Activated naive CD4-positive, alpha-beta T cell treated with anti-CD3 and anti-CD28 coated beads for 36 hours (primary cell): ENCODE data around the gene RGS7BP. TPM values are rescaled to one million over a fixed set of nuclear protein-coding genes. Genes with fewer than 3 reads are reported as not detected.

Experiments
- CTCF ChIA-PET: fragments of 350-600 bp; sonication (Branson Sonifier 250); formaldehyde crosslinking; loops from one replicate; lab custom pipeline; 2021; ENCODE audit warnings: antibody characterized with exemption; lab: Charles Lee
- DNase-seq: peaks from one replicate; pipeline ENCODE4 v3.0.0-alpha.2; 2020
- H3K27ac Mint-ChIP-seq: one replicate; pipeline ENCODE4 v1.8.0; 2021; ENCODE audit warnings: mild to moderate bottlenecking, mixed read lengths
- H3K27me3 Mint-ChIP-seq: one replicate; pipeline ENCODE4 v1.8.0; 2021; ENCODE audit warnings: low read depth, mixed read lengths
- H3K36me3 Mint-ChIP-seq: one replicate; pipeline ENCODE4 v1.8.0; 2021; ENCODE audit warnings: low read depth, mixed read lengths
- H3K4me1 Mint-ChIP-seq: one replicate; pipeline ENCODE4 v1.8.0; 2021; ENCODE audit warnings: low read depth, mixed read lengths
- H3K4me3 Mint-ChIP-seq: one replicate; pipeline ENCODE4 v1.8.0; 2021; ENCODE audit warnings: mild to moderate bottlenecking, moderate library complexity, mixed read lengths
- H3K9me3 Mint-ChIP-seq: one replicate; pipeline ENCODE4 v1.8.0; 2021; ENCODE audit warnings: mixed read lengths
- intact Hi-C: fragments of 100-400 bp; cut with micrococcal nuclease; formaldehyde crosslinking; loops from one replicate; pipeline ENCODE4 v1.15.1; 2023
- total RNA-seq, 2 experiments: library from RNA; stranded (reverse); gene quantifications; one replicate each; pipeline ENCODE4 v1.2.3, GENCODE V29; 2021

The RGS7BP gene
- not detected for total RNA-seq

DNA sequence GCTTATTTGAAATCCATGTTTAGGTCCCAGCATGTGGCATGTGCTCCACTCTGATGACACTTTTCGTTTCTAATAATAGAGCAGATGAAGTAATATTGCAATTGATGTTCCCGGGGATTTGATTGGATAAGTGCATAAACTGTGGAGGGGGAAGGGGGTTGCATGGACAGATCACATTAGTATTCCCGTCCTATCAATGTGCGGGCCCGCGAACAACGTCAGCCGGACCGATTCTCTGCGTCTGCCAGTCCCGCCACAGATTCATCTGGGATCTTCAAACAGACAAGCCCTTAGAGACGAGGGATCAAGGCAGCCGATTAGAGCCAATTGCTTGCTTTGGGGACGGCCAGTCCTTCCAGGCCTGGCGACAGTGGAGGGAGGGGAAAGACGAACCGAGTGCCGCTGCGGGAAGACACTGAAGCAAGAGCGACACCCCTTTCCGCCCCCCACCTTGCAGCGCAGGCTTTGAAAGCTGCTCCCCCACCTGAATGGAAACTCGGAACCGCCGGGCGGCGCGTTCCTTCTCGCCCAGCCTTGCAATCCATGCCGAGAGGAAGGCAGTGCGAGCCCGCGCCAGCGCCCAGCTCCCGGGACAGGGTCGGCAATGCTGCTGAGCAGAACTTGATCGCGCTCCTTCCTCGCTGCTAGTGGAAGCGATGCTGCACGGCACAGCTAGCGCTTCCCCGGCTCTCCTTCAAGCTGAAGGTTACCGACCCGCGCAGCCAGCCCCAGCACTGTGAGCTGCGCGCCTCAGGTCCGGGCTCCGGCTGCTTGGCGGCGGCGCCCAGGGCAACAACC, at the start of gene RGS7BP:
RGS7BP (plus strand) TSS at position 247 of the 798 bp plus-strand sequence. CDS start 610 bp downstream, outside the sequence.
- H3K36me3 Mint-ChIP-seq = no peaks in the 10 kb centered on the region
- peaks cover 41% of the 10 kb centered on the region for H3K27me3 Mint-ChIP-seq
- peaks cover 5% of the 10 kb centered on the region for H3K4me1 Mint-ChIP-seq
- peak; percentile 4 for DNase-seq
- no peaks in the 10 kb centered on the region for H3K9me3 Mint-ChIP-seq
- H3K4me3 Mint-ChIP-seq = no peak within 1 kb of the TSS
- H3K27ac Mint-ChIP-seq = no peak within 1 kb of the TSS
- intact Hi-C loops = no loop called here
- CTCF ChIA-PET = no interaction called here

DNA sequence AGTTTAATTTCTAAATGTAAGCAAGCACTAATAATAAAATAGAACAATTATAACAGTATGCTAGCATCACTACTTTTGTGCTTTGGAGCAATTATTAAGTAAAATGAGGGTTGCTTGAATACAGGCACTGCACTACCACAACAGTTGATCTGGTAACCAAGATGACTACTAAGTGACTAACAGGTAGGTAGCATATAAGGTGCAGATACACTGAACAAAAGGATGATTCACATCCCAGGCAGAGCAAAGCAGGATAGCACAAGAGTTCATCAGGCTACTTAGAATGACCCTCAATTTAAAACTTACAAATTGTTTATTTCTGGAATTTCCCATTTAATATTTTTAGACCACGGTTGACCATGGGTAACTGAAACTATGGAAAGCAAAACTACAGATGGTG, 48.0 kb upstream of the RGS7BP start:
- Mint-ChIP-seq H3K9me3 (peaks cover 3% of the 10 kb centered on the region), H3K4me1 (no peaks in the 10 kb centered on the region), H3K27me3 (no peaks in the 10 kb centered on the region), H3K4me3 (no peak overlapping the region), H3K36me3 (no peaks in the 10 kb centered on the region), H3K27ac (no peak overlapping the region)
- DNase-seq = no peak
- CTCF ChIA-PET = no interaction called here
- intact Hi-C loops = no loop called here

DNA sequence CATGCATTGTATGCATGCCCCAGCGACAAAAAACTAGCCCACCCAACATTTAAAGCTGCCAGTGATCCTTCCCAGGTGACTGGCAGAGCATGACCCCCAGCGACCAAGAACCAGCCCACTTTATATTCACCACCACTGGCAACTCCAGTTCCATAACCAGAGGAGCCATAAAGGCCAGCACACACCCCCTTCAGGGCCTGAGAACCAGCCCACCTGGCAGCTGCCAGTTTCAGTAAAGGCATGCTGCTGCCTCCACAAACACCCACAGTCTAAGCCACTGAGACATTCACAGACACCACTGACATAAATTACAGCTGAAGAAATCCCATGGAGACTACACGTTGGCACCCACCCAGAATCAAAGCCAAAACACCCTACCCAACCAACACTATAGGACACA, 46.9 kb upstream of the RGS7BP start:
- Mint-ChIP-seq H3K4me3 (no peak overlapping the region), H3K9me3 (peaks cover 4% of the 10 kb centered on the region), H3K4me1 (no peaks in the 10 kb centered on the region), H3K27me3 (no peaks in the 10 kb centered on the region), H3K36me3 (no peaks in the 10 kb centered on the region), H3K27ac (no peak overlapping the region)
- CTCF ChIA-PET = no interaction called here
- intact Hi-C loops = no loop called here
- DNase-seq = no peak

DNA sequence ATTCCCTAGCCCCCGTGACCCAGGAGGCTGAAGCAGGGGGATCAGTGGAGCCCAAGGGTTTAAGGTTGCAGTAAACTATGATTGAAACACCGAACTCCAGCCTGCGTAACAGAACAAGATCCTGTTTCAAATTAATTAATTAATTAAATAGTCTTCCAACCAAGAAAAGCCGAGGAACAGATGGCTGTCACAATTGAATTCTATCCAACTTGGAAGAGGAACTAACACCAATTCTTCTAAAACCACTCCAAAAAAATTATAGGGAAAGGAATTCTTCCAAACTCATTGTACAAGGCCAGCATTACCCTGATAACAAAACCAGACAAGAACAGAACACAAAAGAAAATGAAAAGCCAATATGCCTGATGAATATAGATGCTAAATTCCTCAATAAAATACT, 43.4 kb upstream of the RGS7BP start:
- no peaks in the 10 kb centered on the region for H3K36me3 Mint-ChIP-seq
- no peak overlapping the region for H3K4me3 Mint-ChIP-seq
- H3K9me3 Mint-ChIP-seq = peaks cover 9% of the 10 kb centered on the region
- no peak for DNase-seq
- no peaks in the 10 kb centered on the region for H3K27me3 Mint-ChIP-seq
- intact Hi-C loops = no loop called here
- CTCF ChIA-PET = no interaction called here
- no peak overlapping the region for H3K27ac Mint-ChIP-seq
- no peaks in the 10 kb centered on the region for H3K4me1 Mint-ChIP-seq

DNA sequence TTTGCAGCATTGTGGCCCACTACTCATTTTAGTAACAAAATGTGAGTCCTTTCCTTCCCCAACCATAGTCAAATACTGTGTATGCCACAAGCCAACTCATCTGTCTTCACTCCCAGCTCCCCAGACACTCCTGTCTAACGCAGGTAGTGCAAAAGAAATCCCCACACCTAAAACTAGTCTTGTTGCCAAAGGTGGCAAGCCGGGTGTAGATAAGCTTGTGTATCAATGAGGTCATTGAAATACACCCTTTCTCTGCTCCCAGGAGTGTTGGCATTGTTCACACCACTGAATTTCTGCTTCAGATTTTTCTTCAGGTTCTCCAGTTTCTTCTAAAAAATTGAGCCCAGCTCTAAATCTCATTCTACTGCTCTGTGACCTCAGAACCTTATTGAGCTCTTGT, 19.7 kb upstream of the RGS7BP start:
- H3K4me3 Mint-ChIP-seq = no peak overlapping the region
- CTCF ChIA-PET = no interaction called here
- H3K36me3 Mint-ChIP-seq = no peaks in the 10 kb centered on the region
- H3K4me1 Mint-ChIP-seq = no peaks in the 10 kb centered on the region
- peaks cover 7% of the 10 kb centered on the region for H3K27me3 Mint-ChIP-seq
- peaks cover 8% of the 10 kb centered on the region for H3K9me3 Mint-ChIP-seq
- intact Hi-C loops = no loop called here
- H3K27ac Mint-ChIP-seq = no peak overlapping the region
- no peak for DNase-seq

DNA sequence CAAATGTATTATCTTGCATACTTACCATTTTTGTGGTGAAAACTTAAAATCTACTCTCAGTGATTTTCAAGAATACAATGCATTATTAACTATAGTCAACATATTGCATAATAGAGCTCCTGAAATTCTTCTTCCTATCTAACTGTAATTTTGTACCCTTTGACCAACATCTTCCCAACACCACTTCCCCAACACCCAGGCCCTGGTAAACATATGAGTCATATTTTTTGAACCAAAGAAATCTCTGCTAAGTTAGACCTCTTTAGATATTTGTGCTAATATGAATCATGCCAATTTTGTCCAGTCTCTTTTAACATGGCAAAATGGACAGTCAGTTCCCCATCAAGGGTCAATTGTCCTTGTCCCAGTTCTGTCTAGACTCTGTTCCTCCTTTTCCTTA, 18.5 kb upstream of the RGS7BP start:
- CTCF ChIA-PET = no interaction called here
- H3K27ac Mint-ChIP-seq = no peak overlapping the region
- H3K9me3 Mint-ChIP-seq = peaks cover 8% of the 10 kb centered on the region
- H3K4me1 Mint-ChIP-seq = no peaks in the 10 kb centered on the region
- peaks cover 7% of the 10 kb centered on the region for H3K27me3 Mint-ChIP-seq
- H3K4me3 Mint-ChIP-seq = no peak overlapping the region
- intact Hi-C loops = no loop called here
- no peak for DNase-seq
- no peaks in the 10 kb centered on the region for H3K36me3 Mint-ChIP-seq

DNA sequence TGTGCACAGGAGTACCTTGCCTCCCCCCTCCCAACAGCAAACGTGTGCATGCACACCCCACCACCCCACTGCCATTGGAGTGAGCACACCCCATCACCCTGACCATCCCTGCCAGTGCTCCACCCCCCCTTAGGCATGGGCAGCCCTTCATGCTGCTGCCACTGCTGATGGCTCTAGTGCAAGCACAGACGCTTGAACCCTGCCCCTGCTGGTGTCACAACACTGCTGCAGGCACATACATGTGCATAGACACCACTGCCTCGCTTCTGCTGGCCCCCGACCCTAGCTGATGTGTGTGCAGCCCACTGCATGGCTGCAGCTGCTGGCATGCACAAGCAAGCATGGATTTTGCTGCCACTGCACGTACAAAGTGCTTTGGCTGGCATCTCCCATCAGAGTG, 16.0 kb upstream of the RGS7BP start:
- Mint-ChIP-seq H3K27ac (no peak overlapping the region), H3K4me3 (no peak overlapping the region), H3K27me3 (peaks cover 7% of the 10 kb centered on the region), H3K36me3 (no peaks in the 10 kb centered on the region), H3K9me3 (peaks cover 5% of the 10 kb centered on the region), H3K4me1 (no peaks in the 10 kb centered on the region)
- DNase-seq = no peak
- CTCF ChIA-PET = no interaction called here
- intact Hi-C loops = no loop called here

DNA sequence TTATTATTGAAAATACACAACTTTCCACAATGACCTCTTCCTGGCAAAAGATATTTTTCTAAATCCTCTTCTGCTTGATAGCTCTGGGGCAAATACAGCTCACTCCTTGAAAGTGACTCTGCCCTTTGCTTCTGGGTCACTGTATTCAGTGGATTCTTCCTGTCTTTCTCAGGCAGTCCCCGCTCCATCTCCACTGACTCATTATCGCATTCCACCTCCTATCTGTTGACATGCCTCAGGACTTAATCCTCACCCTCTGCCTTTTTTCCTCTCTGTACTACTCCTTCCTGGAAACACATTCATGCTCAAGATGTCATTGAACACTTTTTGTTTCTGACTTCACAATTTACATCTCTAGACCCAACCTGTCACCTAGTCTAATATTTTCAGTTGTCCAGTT, 8.4 kb upstream of the RGS7BP start:
- H3K9me3 Mint-ChIP-seq = no peaks in the 10 kb centered on the region

DNA sequence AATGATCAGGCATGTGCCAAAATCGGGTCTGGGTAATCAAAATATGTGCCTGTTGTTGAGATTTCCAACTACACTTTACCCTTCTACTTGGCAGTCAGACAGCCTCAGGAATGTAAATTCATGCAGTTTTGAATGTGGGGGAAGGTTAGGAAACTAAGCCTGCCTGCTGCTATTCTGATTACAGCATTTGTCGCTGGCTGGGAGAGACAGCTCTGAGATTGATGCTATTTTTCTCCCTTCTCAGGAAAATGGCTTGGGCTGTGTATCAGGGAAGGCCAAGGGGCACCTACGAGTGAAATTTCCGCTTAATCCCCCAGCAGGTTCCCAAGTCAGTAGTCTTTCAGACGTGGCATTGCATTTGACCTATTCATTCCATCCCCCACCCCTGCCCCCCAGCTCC, 3.6 kb upstream of the RGS7BP start:
- intact Hi-C loops = no loop called here
- CTCF ChIA-PET = no interaction called here
- no peak overlapping the region for H3K4me3 Mint-ChIP-seq
- no peak overlapping the region for H3K27ac Mint-ChIP-seq
- H3K4me1 Mint-ChIP-seq = peaks cover 5% of the 10 kb centered on the region
- H3K27me3 Mint-ChIP-seq = peaks cover 34% of the 10 kb centered on the region
- H3K9me3 Mint-ChIP-seq = no peaks in the 10 kb centered on the region
- no peaks in the 10 kb centered on the region for H3K36me3 Mint-ChIP-seq
- DNase-seq = no peak

More for the DNA sequence above, 8.4 kb upstream of the RGS7BP start:
- H3K27me3 Mint-ChIP-seq = peaks cover 4% of the 10 kb centered on the region
- intact Hi-C loops = no loop called here
- H3K36me3 Mint-ChIP-seq = no peaks in the 10 kb centered on the region
- no peak for DNase-seq
- H3K4me3 Mint-ChIP-seq = no peak overlapping the region
- CTCF ChIA-PET = interaction anchor here (0.7 kb wide), 1 partner anchor 241 kb away, joined by 4 read pairs; no protein-coding TSS in a partner anchor
- no peak overlapping the region for H3K27ac Mint-ChIP-seq
- no peaks in the 10 kb centered on the region for H3K4me1 Mint-ChIP-seq

DNA sequence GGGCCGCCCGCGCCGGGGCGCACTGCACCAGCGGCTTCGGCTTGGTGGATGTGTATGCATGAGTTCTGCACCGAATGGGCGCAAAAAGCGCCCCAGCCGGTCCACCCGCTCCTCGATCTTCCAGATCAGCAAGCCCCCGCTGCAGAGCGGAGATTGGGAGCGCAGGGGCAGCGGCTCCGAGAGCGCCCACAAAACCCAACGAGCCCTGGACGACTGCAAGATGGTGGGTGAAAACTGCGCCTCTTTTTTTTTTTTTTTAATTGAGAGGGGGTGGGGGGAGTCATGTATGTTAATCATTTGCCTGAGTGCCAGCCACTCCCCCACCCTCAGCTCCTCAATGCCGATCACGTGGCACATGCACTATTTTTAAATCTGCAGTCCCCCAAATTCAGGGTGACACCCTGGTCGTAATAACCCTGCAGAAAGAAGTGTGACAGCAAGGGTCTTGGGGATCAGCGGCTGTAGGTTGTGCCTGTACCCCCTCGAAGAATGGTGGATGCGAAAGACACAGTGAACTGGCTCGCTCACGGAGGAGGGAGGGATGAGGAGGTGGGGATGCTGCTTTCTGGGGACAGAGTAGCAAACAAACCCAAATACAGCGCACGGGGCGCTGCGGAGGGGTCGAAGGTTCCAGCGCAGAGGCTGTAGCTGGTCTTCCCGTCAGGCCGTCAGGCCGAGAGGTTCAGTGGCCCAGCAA, 900 bp downstream of the RGS7BP start:
- intact Hi-C loops = no loop called here
- H3K9me3 Mint-ChIP-seq = no peaks in the 10 kb centered on the region
- DNase-seq = no peak
- CTCF ChIA-PET = no interaction called here
- peaks cover 42% of the 10 kb centered on the region for H3K27me3 Mint-ChIP-seq
- H3K36me3 Mint-ChIP-seq = no peaks in the 10 kb centered on the region
- H3K27ac Mint-ChIP-seq = no peak overlapping the region
- H3K4me1 Mint-ChIP-seq = peaks cover 5% of the 10 kb centered on the region
- no peak overlapping the region for H3K4me3 Mint-ChIP-seq

DNA sequence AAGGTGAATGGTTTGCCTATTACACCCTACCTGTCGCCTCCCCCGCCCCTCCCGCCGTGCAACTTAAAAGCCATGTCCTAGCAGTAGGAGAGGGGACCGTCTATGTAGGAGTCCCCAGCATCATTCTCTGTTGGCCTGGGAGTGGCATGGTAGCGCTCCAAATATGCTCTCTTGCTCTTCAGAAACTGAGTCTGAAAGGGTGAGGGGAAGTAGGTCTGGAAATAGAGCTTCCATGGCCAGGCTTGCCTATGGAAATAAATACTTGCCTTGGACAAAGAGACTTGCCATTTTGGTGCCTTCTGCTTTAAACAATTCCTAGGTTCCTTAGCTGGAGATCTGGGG, 1.4 kb downstream of the RGS7BP start:
- CTCF ChIA-PET = interaction anchor here (1.5 kb wide), 1 partner anchor 36 kb away, joined by 3 read pairs; no protein-coding TSS in a partner anchor
- peaks cover 44% of the 10 kb centered on the region for H3K27me3 Mint-ChIP-seq
- intact Hi-C loops = no loop called here

DNA sequence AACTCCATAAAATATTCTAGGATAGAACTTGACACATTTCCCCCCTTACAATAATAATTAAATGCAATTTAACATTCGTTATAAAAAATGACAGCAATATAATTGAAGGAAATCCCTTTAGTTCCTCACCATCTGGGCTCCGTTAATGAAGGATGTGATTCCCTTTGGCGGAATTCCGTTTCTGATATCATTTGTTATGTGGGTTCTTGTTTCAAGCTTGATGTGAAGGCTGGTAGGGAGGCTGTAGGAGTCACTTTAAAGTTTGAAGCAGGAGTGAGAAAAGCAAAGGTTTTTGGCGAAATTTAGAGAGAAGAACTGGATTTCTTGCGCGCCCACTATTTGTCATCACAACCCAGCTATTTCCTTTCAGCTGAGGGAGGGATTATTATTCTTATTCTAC, 4.0 kb downstream of the RGS7BP start:
- Mint-ChIP-seq H3K27ac (no peak overlapping the region), H3K36me3 (no peaks in the 10 kb centered on the region), H3K4me1 (peaks cover 5% of the 10 kb centered on the region), H3K9me3 (no peaks in the 10 kb centered on the region), H3K27me3 (peaks cover 28% of the 10 kb centered on the region), H3K4me3 (no peak overlapping the region)
- intact Hi-C loops = no loop called here
- CTCF ChIA-PET = no interaction called here
- DNase-seq = no peak

More for the DNA sequence above, 1.4 kb downstream of the RGS7BP start:
- Mint-ChIP-seq H3K4me3 (no peak overlapping the region), H3K36me3 (no peaks in the 10 kb centered on the region), H3K27ac (no peak overlapping the region), H3K9me3 (no peaks in the 10 kb centered on the region), H3K4me1 (peaks cover 5% of the 10 kb centered on the region)
- DNase-seq = no peak

DNA sequence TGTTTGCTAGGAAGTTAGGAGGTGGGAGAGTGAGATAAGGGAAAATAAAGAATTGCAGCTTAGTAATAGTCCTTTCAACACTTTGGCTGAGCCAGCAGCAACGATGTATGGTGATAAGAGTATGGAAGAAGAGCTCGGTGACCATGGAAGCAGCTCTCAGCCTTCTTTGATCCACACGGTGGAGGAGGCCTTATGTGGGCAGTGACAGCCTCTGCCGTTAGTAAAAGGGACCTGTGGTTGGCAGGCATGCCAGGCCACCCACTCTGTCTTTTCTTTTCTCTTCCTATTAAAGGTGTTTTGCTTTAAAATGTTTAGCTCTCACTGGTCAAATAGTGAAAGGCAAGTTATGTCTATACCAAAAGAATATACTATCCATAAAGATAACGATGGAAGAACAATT, 7.7 kb downstream of the RGS7BP start:
- H3K27me3 Mint-ChIP-seq = peaks cover 3% of the 10 kb centered on the region
- no peak overlapping the region for H3K4me3 Mint-ChIP-seq
- H3K4me1 Mint-ChIP-seq = no peaks in the 10 kb centered on the region
- DNase-seq = no peak
- intact Hi-C loops = no loop called here
- CTCF ChIA-PET = no interaction called here
- no peaks in the 10 kb centered on the region for H3K36me3 Mint-ChIP-seq
- H3K27ac Mint-ChIP-seq = no peak overlapping the region
- no peaks in the 10 kb centered on the region for H3K9me3 Mint-ChIP-seq
